ENCODE data around the gene E2F6.

Gene E2F6

DNA sequence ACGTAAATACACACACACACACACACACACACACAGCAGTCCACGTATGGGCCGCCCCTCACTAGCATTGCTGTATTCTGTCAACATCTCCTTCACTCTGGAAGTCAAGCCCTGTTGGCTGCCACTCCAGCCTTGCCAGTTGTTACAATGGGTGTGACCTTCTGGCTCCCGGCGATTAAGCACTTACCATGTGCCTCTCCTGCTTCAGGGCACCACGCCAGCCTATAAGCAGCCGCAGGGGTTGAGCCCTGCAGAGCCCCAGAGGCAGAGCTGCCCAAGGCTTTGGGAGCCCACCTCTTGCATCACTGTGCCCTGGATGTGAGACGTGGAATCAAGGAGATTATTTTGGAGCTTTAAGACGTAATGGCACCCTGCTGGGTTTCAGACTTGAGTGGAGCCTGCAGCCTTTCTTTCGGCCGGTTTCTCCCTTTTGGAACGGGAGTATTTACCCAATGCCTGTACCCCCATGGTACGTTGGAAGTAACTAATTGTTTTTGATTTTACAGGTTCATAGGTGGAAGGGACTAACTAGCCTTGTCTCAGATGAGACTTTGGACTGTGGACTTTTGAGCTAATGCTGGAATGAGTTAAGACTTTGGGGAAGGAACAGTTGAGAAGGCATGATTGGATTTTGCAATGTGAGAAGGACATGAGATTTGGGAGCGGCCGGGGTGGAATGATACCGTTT, 67.1 kb downstream of the E2F6 start:
- Histone ChIP-seq H3K4me1 (ENCODE audit: insufficient read depth, low read length, poor library complexity, severe bottlenecking) (peaks cover 18% of the 10 kb centered on the region), H3K36me3 (ENCODE audit: insufficient read depth, low read length) (no peaks in the 10 kb centered on the region), H3F3A (ENCODE audit: low read depth) (no peaks in the 10 kb centered on the region), H3K9me3 (ENCODE audit: insufficient read depth, low read depth, low read length) (no peaks in the 10 kb centered on the region), H2AFZ (ENCODE audit: low read length) (no peak overlapping the region), H3K79me2 (ENCODE audit: insufficient read depth, low read length) (no peaks in the 10 kb centered on the region), H4K20me1 (ENCODE audit: insufficient read depth, low read length, poor library complexity, severe bottlenecking) (no peaks in the 10 kb centered on the region), H3K4me2 (ENCODE audit: low read depth, low read length, poor library complexity, severe bottlenecking) (no peak overlapping the region), H3K27me3 (ENCODE audit: insufficient read depth, low read length, poor library complexity, severe bottlenecking) (no peaks in the 10 kb centered on the region), H3K9me2 (replicated peaks; ENCODE audit: low read depth, low read length) (no peaks in the 10 kb centered on the region), H3K4me3 (ENCODE audit: low read length, poor library complexity, severe bottlenecking) (no peak overlapping the region), H3K9ac (ENCODE audit: low read depth, low read length, poor library complexity, severe bottlenecking) (no peak overlapping the region)
- TF ChIP-seq, protein P1, sequence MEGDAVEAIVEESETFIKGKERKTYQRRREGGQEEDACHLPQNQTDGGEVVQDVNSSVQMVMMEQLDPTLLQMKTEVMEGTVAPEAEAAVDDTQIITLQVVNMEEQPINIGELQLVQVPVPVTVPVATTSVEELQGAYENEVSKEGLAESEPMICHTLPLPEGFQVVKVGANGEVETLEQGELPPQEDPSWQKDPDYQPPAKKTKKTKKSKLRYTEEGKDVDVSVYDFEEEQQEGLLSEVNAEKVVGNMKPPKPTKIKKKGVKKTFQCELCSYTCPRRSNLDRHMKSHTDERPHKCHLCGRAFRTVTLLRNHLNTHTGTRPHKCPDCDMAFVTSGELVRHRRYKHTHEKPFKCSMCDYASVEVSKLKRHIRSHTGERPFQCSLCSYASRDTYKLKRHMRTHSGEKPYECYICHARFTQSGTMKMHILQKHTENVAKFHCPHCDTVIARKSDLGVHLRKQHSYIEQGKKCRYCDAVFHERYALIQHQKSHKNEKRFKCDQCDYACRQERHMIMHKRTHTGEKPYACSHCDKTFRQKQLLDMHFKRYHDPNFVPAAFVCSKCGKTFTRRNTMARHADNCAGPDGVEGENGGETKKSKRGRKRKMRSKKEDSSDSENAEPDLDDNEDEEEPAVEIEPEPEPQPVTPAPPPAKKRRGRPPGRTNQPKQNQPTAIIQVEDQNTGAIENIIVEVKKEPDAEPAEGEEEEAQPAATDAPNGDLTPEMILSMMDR (conservative IDR thresholded peaks at IDR 0.05; ENCODE audit: low read length), result no peak
- no peak for TF ChIP-seq EZH2phosphoT487 (IDR thresholded peaks at IDR 0.05; ENCODE audit: borderline replicate concordance)

DNA sequence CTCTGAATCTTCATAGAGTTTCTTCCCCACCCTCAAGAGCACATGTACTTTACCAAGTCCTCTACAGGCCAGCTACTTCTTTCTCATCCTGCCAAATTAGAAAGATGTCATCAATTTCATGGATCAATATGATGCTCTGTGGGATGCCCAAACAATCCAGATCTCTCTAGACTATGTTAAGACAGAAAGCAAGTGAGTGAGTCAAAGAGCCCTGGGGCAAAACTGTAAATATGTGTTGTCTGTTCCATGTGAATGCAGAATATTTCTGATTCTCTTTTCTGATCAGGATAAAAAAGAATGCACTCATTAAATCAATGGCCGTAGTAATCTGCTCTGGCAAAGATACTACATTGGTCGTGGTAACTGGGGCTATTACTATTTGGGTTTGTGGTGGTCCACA, 68.4 kb downstream of the E2F6 start:
- no peaks in the 10 kb centered on the region for H3F3A ChIP-seq (ENCODE audit: low read depth)
- no peaks in the 10 kb centered on the region for H3K9me2 ChIP-seq (replicated peaks; ENCODE audit: low read depth, low read length)

DNA sequence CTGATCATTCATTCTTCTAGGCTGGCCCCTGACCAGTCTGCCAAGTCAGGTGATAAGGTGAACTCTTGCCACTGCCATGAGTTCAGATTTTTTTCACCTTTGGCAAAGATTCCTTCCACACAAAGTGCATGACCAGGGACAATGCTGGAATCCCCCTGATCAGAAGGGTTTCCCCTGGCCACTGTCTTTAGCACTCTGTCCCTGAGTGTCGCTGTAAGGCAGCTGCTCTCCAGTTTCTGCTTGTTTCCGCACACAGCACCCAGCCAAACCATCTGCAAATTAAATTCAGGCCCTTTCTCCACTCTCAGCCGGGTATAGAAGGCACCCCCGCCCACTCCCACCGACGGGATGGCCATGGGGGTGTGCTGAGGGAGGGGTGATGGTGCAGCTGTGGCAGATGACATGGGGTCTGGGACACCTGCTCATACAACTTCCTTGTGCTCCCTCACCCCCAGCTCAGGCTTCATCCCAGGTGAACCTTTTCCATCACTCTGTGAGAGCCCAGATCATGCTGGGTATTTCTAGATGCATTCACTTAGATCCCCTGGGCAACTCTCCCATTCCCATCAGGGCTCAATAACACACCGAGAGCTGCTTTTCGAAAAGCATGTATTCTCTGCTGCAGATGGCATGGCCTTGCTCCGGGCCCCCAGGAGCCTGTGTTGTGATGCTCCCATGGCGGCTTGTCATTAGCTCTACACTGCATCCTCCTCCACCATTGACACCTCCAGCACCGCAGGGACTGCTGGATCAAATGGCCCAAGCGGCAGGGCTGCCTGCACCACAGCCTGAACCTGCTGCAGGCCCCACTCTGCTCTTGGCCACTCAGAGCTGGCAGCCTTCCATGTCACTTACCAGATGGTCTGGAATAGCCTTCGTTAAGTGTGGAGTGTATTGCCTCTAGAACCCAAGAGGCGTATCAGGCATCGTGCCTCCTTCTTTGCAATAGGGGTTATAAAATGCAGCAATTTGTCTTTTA, 69.2 kb downstream of the E2F6 start:
- H3K4me2 ChIP-seq (ENCODE audit: low read depth, low read length, poor library complexity, severe bottlenecking), result no peak overlapping the region
- no peaks in the 10 kb centered on the region for H3K9me2 ChIP-seq (replicated peaks; ENCODE audit: low read depth, low read length)
- H3K9me3 ChIP-seq (ENCODE audit: insufficient read depth, low read depth, low read length), result no peaks in the 10 kb centered on the region
- H3K27me3 ChIP-seq (ENCODE audit: insufficient read depth, low read length, poor library complexity, severe bottlenecking), result no peaks in the 10 kb centered on the region
- H3K4me3 ChIP-seq (ENCODE audit: low read length, poor library complexity, severe bottlenecking), result no peak overlapping the region
- H3K36me3 ChIP-seq (ENCODE audit: insufficient read depth, low read length), result no peaks in the 10 kb centered on the region
- no peaks in the 10 kb centered on the region for H3K79me2 ChIP-seq (ENCODE audit: insufficient read depth, low read length)
- TF ChIP-seq, protein P1 (conservative IDR thresholded peaks at IDR 0.05; ENCODE audit: low read length), result no peak
- H3K4me1 ChIP-seq (ENCODE audit: insufficient read depth, low read length, poor library complexity, severe bottlenecking), result peaks cover 15% of the 10 kb centered on the region
- H3F3A ChIP-seq (ENCODE audit: low read depth), result no peaks in the 10 kb centered on the region
- H3K9ac ChIP-seq (ENCODE audit: low read depth, low read length, poor library complexity, severe bottlenecking), result no peak overlapping the region
- no peaks in the 10 kb centered on the region for H4K20me1 ChIP-seq (ENCODE audit: insufficient read depth, low read length, poor library complexity, severe bottlenecking)
- H2AFZ ChIP-seq (ENCODE audit: low read length), result no peak overlapping the region

More for the DNA sequence above, 68.4 kb downstream of the E2F6 start:
- Histone ChIP-seq H3K27me3 (ENCODE audit: insufficient read depth, low read length, poor library complexity, severe bottlenecking) (no peaks in the 10 kb centered on the region), H2AFZ (ENCODE audit: low read length) (no peak overlapping the region), H4K20me1 (ENCODE audit: insufficient read depth, low read length, poor library complexity, severe bottlenecking) (no peaks in the 10 kb centered on the region), H3K9me3 (ENCODE audit: insufficient read depth, low read depth, low read length) (no peaks in the 10 kb centered on the region), H3K4me2 (ENCODE audit: low read depth, low read length, poor library complexity, severe bottlenecking) (no peak overlapping the region), H3K4me1 (ENCODE audit: insufficient read depth, low read length, poor library complexity, severe bottlenecking) (peaks cover 15% of the 10 kb centered on the region), H3K9ac (ENCODE audit: low read depth, low read length, poor library complexity, severe bottlenecking) (no peak overlapping the region), H3K79me2 (ENCODE audit: insufficient read depth, low read length) (no peaks in the 10 kb centered on the region), H3K4me3 (ENCODE audit: low read length, poor library complexity, severe bottlenecking) (no peak overlapping the region), H3K36me3 (ENCODE audit: insufficient read depth, low read length) (no peaks in the 10 kb centered on the region)
- TF ChIP-seq, protein P1 (conservative IDR thresholded peaks at IDR 0.05; ENCODE audit: low read length), result no peak
- no peak for TF ChIP-seq EZH2phosphoT487 (IDR thresholded peaks at IDR 0.05; ENCODE audit: borderline replicate concordance)

All from Loucy (cell line).